IPS-20b (cell line): ENCODE measurements around the gene RSPRY1.

ENCODE experiments used
- H3K27ac ChIP-seq: one replicate; pipeline ENCODE4 v1.5.1; 2013; ENCODE audit warnings: low read length
- H3K27me3 ChIP-seq: 2 replicates; pipeline ENCODE4 v1.6.1; 2013; ENCODE audit warnings: mild to moderate bottlenecking, low read length, inconsistent platforms; ENCODE audit not compliant: insufficient read depth
- H3K36me3 ChIP-seq: 2 replicates; pipeline ENCODE4 v1.6.1; 2013; ENCODE audit warnings: low read depth, mild to moderate bottlenecking, inconsistent platforms, low read length, moderate library complexity; ENCODE audit not compliant: insufficient read depth
- H3K4me1 ChIP-seq: 2 replicates; pipeline ENCODE4 v1.6.1; 2013; ENCODE audit warnings: mild to moderate bottlenecking, control low read depth, inconsistent platforms, low read length, moderate library complexity; ENCODE audit not compliant: insufficient read depth
- H3K4me3 ChIP-seq: 2 replicates; pipeline ENCODE4 v1.5.1; 2013; ENCODE audit warnings: mild to moderate bottlenecking, low read length, inconsistent platforms
- H3K9ac ChIP-seq: 2 replicates; pipeline ENCODE4 v1.6.1; 2013; ENCODE audit warnings: low read depth, mild to moderate bottlenecking, inconsistent platforms, low read length, moderate library complexity
- H3K9me3 ChIP-seq: 2 replicates; pipeline ENCODE4 v1.6.1; 2013; ENCODE audit warnings: mild to moderate bottlenecking, low read depth, low read length, inconsistent platforms; ENCODE audit not compliant: insufficient read depth

Gene RSPRY1

GRCh38 chr16:57208926-57209325 is 22.8 kb downstream of the RSPRY1 start:
- Histone ChIP-seq H3K4me3 (no peak overlapping the region), H3K36me3 (peaks cover 65% of the 10 kb centered on the region), H3K27ac (no peak overlapping the region), H3K9me3 (no peaks in the 10 kb centered on the region), H3K4me1 (no peaks in the 10 kb centered on the region), H3K27me3 (no peaks in the 10 kb centered on the region), H3K9ac (no peak overlapping the region)

DNA sequence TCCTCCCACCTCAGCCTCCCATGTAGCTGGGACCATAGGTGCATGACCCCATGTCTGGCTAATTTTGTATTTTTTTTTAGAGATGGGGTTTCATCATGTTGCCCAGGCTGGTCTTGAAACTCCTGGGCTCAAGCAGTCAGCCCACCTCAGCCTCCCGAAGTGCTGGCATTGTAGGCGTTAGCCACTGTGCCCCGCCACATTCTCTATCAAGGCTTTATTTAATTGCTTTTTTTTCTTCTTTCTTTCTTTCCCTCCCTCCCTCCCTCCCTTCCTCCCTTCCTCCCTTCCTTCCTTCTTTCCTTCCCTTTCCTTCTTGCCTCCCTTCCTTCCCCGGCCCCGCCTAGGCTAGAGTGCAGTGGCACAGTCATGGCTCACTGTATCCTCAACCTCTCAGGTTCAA is 23.7 kb downstream of the RSPRY1 start:
- H3K9ac ChIP-seq: no peak overlapping the region
- no peak overlapping the region for H3K4me3 ChIP-seq
- H3K36me3 ChIP-seq: peaks cover 69% of the 10 kb centered on the region
- H3K9me3 ChIP-seq: no peaks in the 10 kb centered on the region
- no peaks in the 10 kb centered on the region for H3K4me1 ChIP-seq
- no peak overlapping the region for H3K27ac ChIP-seq
- H3K27me3 ChIP-seq: no peaks in the 10 kb centered on the region

- no peaks in the 10 kb centered on the region for H3K27me3 ChIP-seq
- H3K36me3 ChIP-seq: peaks cover 73% of the 10 kb centered on the region
- no peak overlapping the region for H3K27ac ChIP-seq
- no peak overlapping the region for H3K4me3 ChIP-seq
- no peaks in the 10 kb centered on the region for H3K4me1 ChIP-seq
- H3K9me3 ChIP-seq: no peaks in the 10 kb centered on the region
- no peak overlapping the region for H3K9ac ChIP-seq
Observed at GRCh38 chr16:57213462-57213861, 27.3 kb downstream of the RSPRY1 start.

DNA sequence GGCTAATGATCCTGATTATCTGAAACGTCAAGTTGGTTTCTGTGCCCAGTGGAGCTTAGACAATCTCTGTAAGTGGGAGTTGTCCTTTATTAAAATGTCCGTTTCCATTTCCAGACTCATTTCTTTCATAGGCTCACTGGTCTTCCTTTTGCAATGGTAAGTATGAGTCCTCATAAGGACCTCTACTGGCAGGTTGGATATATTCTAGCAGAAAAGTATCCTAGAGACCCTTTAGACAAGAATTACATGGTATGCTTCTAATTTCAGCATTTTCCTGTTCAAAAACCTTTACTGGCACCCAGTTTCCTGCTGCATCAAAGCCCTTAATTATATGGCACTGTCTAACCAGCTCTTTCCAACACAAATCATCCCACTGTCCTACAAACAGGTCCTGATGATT is 30.8 kb downstream of the RSPRY1 start:
- Histone ChIP-seq H3K9ac (no peak overlapping the region), H3K27ac (no peak overlapping the region), H3K9me3 (no peaks in the 10 kb centered on the region), H3K4me1 (no peaks in the 10 kb centered on the region), H3K4me3 (no peak overlapping the region), H3K27me3 (no peaks in the 10 kb centered on the region), H3K36me3 (peaks cover 82% of the 10 kb centered on the region)

- Histone ChIP-seq H3K9me3 (no peaks in the 10 kb centered on the region), H3K4me3 (no peak overlapping the region), H3K4me1 (no peaks in the 10 kb centered on the region), H3K27ac (no peak overlapping the region), H3K27me3 (no peaks in the 10 kb centered on the region), H3K9ac (no peak overlapping the region), H3K36me3 (peaks cover 80% of the 10 kb centered on the region)
Observed at GRCh38 chr16:57223057-57223456, 36.9 kb downstream of the RSPRY1 start.

GRCh38 chr16:57224651-57225335 is 38.7 kb downstream of the RSPRY1 start:
- no peak overlapping the region for H3K4me3 ChIP-seq
- H3K27me3 ChIP-seq: no peaks in the 10 kb centered on the region
- no peak overlapping the region for H3K27ac ChIP-seq
- no peak overlapping the region for H3K9ac ChIP-seq
- H3K9me3 ChIP-seq: no peaks in the 10 kb centered on the region
- peaks cover 80% of the 10 kb centered on the region for H3K36me3 ChIP-seq
- H3K4me1 ChIP-seq: no peaks in the 10 kb centered on the region

GRCh38 chr16:57225978-57226377 is 39.8 kb downstream of the RSPRY1 start:
- no peak overlapping the region for H3K4me3 ChIP-seq
- no peak overlapping the region for H3K27ac ChIP-seq
- no peaks in the 10 kb centered on the region for H3K27me3 ChIP-seq
- H3K4me1 ChIP-seq: no peaks in the 10 kb centered on the region
- H3K36me3 ChIP-seq: peaks cover 85% of the 10 kb centered on the region
- H3K9me3 ChIP-seq: no peaks in the 10 kb centered on the region
- H3K9ac ChIP-seq: no peak overlapping the region

DNA sequence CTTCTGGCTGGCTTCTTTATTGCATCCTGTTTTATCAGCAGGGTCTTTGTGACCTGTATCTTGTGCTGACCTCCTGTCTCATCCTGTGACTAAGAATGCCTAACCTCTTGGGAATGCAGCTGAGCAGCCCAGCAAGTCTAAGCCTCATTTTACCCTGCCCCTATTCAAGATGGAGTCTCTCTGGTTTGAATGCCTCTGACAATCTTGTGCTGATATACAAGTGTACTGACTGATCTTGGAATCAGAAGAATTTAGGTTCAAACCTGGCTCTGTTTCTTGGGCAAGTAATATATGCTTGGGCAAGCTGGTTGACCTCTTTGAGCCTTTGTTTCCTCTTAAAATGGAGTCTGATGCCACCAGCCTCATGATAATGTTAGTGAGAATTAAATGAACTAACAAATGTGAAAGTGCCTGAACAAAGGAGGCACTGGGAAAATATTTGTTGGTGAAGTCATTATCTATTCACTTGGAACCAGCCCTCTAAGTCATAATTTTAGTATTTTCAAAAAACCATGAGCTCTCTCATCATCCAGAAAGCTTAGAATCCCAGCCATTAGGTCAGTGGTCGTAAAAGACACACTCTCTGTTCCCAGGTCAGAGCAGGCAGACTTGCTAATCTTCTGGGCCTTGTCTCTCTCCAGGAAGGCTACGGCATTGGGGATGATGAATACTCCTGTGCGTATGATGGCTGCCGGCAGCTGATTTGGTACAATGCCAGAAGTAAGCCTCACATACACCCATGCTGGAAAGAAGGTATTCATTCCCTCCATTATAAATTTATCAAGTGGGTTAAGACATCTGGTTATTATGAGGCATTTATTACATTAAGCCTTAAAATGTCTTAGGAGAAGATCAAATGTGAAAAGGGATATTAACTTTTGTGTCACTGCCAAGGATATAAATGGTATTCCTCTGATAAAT is 40.8 kb downstream of the RSPRY1 start:
- peaks cover 85% of the 10 kb centered on the region for H3K36me3 ChIP-seq
- no peak overlapping the region for H3K4me3 ChIP-seq
- no peak overlapping the region for H3K27ac ChIP-seq
- no peak overlapping the region for H3K9ac ChIP-seq
- no peaks in the 10 kb centered on the region for H3K4me1 ChIP-seq
- no peaks in the 10 kb centered on the region for H3K27me3 ChIP-seq
- H3K9me3 ChIP-seq: no peaks in the 10 kb centered on the region

GRCh38 chr16:57229079-57229478 is 43.0 kb downstream of the RSPRY1 start:
- no peaks in the 10 kb centered on the region for H3K27me3 ChIP-seq
- no peaks in the 10 kb centered on the region for H3K9me3 ChIP-seq
- H3K4me3 ChIP-seq: no peak overlapping the region
- H3K9ac ChIP-seq: no peak overlapping the region
- H3K27ac ChIP-seq: no peak overlapping the region
- peaks cover 85% of the 10 kb centered on the region for H3K36me3 ChIP-seq
- H3K4me1 ChIP-seq: no peaks in the 10 kb centered on the region

- Histone ChIP-seq H3K4me3 (no peak overlapping the region), H3K4me1 (no peaks in the 10 kb centered on the region), H3K36me3 (peaks cover 87% of the 10 kb centered on the region), H3K9ac (no peak overlapping the region), H3K27ac (no peak overlapping the region), H3K9me3 (no peaks in the 10 kb centered on the region), H3K27me3 (no peaks in the 10 kb centered on the region)
Observed at GRCh38 chr16:57231821-57232350, 45.8 kb downstream of the RSPRY1 start.

DNA sequence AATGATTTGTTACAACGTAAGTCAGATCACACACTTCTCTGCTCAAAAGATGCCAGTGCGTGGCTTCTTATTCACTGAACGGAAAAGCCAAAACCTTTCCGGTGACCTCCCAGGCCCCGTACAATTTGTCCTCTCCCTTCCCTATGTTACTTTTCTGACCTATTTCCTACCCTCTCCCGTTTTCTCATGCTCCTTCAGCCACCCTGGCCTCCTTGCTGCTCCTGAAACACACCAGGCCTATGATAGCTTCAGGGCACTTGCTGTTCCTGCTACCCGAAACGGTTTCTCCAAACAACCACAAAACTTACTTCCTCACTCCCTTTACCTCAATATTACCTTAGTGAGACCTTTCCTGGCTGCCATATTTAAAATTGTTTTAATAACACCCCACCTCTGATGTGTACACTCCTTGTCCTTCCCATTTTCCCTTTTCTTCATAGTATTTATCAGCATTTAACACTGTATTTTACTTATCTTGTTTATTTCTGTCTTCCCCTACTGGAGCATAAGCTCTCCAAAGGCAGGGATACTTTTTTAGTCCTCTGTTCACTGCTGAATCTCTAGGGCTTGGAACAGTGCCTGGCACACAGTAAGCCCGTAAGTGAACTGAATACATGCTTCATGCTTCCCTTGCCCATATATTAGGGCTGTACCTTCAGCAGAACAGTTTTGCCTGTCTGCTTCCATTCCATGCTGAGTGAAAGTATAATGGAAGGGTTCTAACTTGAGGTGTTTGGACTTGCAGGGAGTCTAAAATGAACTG is 48.0 kb downstream of the RSPRY1 start:
- peaks cover 78% of the 10 kb centered on the region for H3K36me3 ChIP-seq

More for the DNA sequence above, 48.0 kb downstream of the RSPRY1 start:
- Histone ChIP-seq H3K9ac (no peak overlapping the region), H3K4me3 (no peak overlapping the region), H3K4me1 (no peaks in the 10 kb centered on the region), H3K27ac (no peak overlapping the region), H3K9me3 (no peaks in the 10 kb centered on the region), H3K27me3 (no peaks in the 10 kb centered on the region)
